ENCODE measurements around the gene EEF1AKMT1.
A peak's percentile ranks its signal among the peaks of the same experiment; 100 is the strongest.

EEF1AKMT1 gene, protein sequence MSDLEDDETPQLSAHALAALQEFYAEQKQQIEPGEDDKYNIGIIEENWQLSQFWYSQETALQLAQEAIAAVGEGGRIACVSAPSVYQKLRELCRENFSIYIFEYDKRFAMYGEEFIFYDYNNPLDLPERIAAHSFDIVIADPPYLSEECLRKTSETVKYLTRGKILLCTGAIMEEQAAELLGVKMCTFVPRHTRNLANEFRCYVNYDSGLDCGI

GRCh38 chr13:20773194-20774080, at the start of gene EEF1AKMT1:
TSS of gene EEF1AKMT1 (minus strand) at chr13:20773961. CDS start at chr13:20757598, 16,363 bp downstream.
- peak within 1 kb of the TSS; percentile 97 for H3K27ac Mint-ChIP-seq
- DNase-seq (ENCODE audit: low spot score) = peak; percentile 95
- no peaks in the 10 kb centered on the region for H3K27me3 Mint-ChIP-seq (ENCODE audit: low read depth)
- peaks cover 51% of the 10 kb centered on the region for H3K36me3 Mint-ChIP-seq (ENCODE audit: low read depth)
- peaks cover 31% of the 10 kb centered on the region for H3K4me1 Mint-ChIP-seq (ENCODE audit: low read depth)
- peak within 1 kb of the TSS; percentile 87 for H3K4me3 Mint-ChIP-seq
- H3K9me3 Mint-ChIP-seq = peaks cover 18% of the 10 kb centered on the region

DNA sequence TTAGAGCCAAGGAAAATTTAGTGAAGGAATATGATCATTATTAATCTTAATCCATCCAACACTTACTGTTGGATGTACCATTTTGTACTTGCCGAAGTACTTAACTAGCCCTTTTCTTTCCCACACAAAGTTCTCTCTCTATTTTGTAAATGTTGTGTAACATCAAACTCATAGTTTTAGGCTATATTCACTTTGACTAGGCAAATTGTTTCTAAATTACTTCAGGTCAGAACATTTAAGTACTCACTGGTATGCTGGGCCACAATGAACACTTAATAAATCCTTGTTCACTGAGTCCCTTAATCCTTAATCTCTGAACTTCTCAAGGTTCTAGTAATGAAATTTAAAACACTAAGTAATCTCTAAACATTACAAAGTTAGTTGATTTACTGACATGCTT, 49.3 kb upstream of the EEF1AKMT1 start:
- no peaks in the 10 kb centered on the region for H3K27me3 Mint-ChIP-seq (ENCODE audit: low read depth)
- H3K36me3 Mint-ChIP-seq (ENCODE audit: low read depth) = peaks cover 7% of the 10 kb centered on the region

DNA sequence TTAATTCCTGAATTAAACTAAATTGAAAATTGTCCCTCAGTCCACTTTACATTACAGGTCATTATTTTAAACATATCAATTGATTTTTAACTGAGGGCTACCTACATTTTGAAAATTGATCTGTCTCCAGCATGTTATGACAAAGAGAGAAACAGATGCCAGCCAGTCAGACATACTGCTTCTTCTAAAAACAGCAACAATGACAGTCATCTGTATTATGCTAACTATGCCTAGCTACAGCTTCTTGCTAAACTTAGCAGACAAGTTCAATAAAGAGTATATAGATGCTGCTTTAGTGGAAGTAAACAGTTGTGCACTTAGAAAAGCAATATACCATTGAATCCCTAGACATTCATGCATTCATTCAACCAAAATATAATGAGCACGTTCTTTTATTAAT, 48.6 kb upstream of the EEF1AKMT1 start:
- Mint-ChIP-seq H3K9me3 (no peaks in the 10 kb centered on the region), H3K4me1 (ENCODE audit: low read depth) (peaks cover 2% of the 10 kb centered on the region), H3K27me3 (ENCODE audit: low read depth) (no peaks in the 10 kb centered on the region), H3K4me3 (no peak overlapping the region), H3K27ac (no peak overlapping the region), H3K36me3 (ENCODE audit: low read depth) (peaks cover 10% of the 10 kb centered on the region)
- DNase-seq (ENCODE audit: low spot score) = no peak

More for the DNA sequence above, 49.3 kb upstream of the EEF1AKMT1 start:
- peaks cover 2% of the 10 kb centered on the region for H3K4me1 Mint-ChIP-seq (ENCODE audit: low read depth)
- no peak overlapping the region for H3K4me3 Mint-ChIP-seq
- DNase-seq (ENCODE audit: low spot score) = no peak
- H3K27ac Mint-ChIP-seq = no peak overlapping the region
- H3K9me3 Mint-ChIP-seq = no peaks in the 10 kb centered on the region

- Mint-ChIP-seq H3K4me3 (no peak overlapping the region), H3K9me3 (no peaks in the 10 kb centered on the region), H3K27ac (no peak overlapping the region), H3K36me3 (ENCODE audit: low read depth) (peaks cover 11% of the 10 kb centered on the region), H3K27me3 (ENCODE audit: low read depth) (no peaks in the 10 kb centered on the region), H3K4me1 (ENCODE audit: low read depth) (no peaks in the 10 kb centered on the region)
- no peak for DNase-seq (ENCODE audit: low spot score)
Measured at GRCh38 chr13:20819715-20820114, 46.0 kb upstream of the EEF1AKMT1 start.

- Mint-ChIP-seq H3K4me1 (ENCODE audit: low read depth) (no peaks in the 10 kb centered on the region), H3K27me3 (ENCODE audit: low read depth) (no peaks in the 10 kb centered on the region), H3K4me3 (no peak overlapping the region), H3K36me3 (ENCODE audit: low read depth) (peaks cover 14% of the 10 kb centered on the region), H3K9me3 (no peaks in the 10 kb centered on the region), H3K27ac (no peak overlapping the region)
- no peak for DNase-seq (ENCODE audit: low spot score)
Measured at GRCh38 chr13:20815464-20815863, 41.7 kb upstream of the EEF1AKMT1 start.

GRCh38 chr13:20814224-20814910, 40.6 kb upstream of the EEF1AKMT1 start:
- no peaks in the 10 kb centered on the region for H3K9me3 Mint-ChIP-seq
- H3K36me3 Mint-ChIP-seq (ENCODE audit: low read depth) = peaks cover 16% of the 10 kb centered on the region
- H3K4me3 Mint-ChIP-seq = no peak overlapping the region
- H3K27me3 Mint-ChIP-seq (ENCODE audit: low read depth) = no peaks in the 10 kb centered on the region
- H3K4me1 Mint-ChIP-seq (ENCODE audit: low read depth) = no peaks in the 10 kb centered on the region
- H3K27ac Mint-ChIP-seq = no peak overlapping the region
- no peak for DNase-seq (ENCODE audit: low spot score)

GRCh38 chr13:20812890-20813289, 39.1 kb upstream of the EEF1AKMT1 start:
- DNase-seq (ENCODE audit: low spot score) = no peak
- peaks cover 21% of the 10 kb centered on the region for H3K36me3 Mint-ChIP-seq (ENCODE audit: low read depth)
- no peak overlapping the region for H3K4me3 Mint-ChIP-seq
- no peak overlapping the region for H3K27ac Mint-ChIP-seq
- no peaks in the 10 kb centered on the region for H3K4me1 Mint-ChIP-seq (ENCODE audit: low read depth)
- no peaks in the 10 kb centered on the region for H3K27me3 Mint-ChIP-seq (ENCODE audit: low read depth)
- no peaks in the 10 kb centered on the region for H3K9me3 Mint-ChIP-seq

- H3K4me1 Mint-ChIP-seq (ENCODE audit: low read depth) = no peaks in the 10 kb centered on the region
- H3K27ac Mint-ChIP-seq = no peak overlapping the region
- no peaks in the 10 kb centered on the region for H3K27me3 Mint-ChIP-seq (ENCODE audit: low read depth)
- H3K36me3 Mint-ChIP-seq (ENCODE audit: low read depth) = peaks cover 22% of the 10 kb centered on the region
- H3K9me3 Mint-ChIP-seq = no peaks in the 10 kb centered on the region
- H3K4me3 Mint-ChIP-seq = no peak overlapping the region
- no peak for DNase-seq (ENCODE audit: low spot score)
Measured at GRCh38 chr13:20810808-20811207, 37.0 kb upstream of the EEF1AKMT1 start.

GRCh38 chr13:20808874-20809273, 35.1 kb upstream of the EEF1AKMT1 start:
- Mint-ChIP-seq H3K9me3 (no peaks in the 10 kb centered on the region), H3K4me3 (no peak overlapping the region), H3K4me1 (ENCODE audit: low read depth) (no peaks in the 10 kb centered on the region), H3K27ac (no peak overlapping the region), H3K36me3 (ENCODE audit: low read depth) (peaks cover 29% of the 10 kb centered on the region), H3K27me3 (ENCODE audit: low read depth) (no peaks in the 10 kb centered on the region)
- DNase-seq (ENCODE audit: low spot score) = no peak

DNA sequence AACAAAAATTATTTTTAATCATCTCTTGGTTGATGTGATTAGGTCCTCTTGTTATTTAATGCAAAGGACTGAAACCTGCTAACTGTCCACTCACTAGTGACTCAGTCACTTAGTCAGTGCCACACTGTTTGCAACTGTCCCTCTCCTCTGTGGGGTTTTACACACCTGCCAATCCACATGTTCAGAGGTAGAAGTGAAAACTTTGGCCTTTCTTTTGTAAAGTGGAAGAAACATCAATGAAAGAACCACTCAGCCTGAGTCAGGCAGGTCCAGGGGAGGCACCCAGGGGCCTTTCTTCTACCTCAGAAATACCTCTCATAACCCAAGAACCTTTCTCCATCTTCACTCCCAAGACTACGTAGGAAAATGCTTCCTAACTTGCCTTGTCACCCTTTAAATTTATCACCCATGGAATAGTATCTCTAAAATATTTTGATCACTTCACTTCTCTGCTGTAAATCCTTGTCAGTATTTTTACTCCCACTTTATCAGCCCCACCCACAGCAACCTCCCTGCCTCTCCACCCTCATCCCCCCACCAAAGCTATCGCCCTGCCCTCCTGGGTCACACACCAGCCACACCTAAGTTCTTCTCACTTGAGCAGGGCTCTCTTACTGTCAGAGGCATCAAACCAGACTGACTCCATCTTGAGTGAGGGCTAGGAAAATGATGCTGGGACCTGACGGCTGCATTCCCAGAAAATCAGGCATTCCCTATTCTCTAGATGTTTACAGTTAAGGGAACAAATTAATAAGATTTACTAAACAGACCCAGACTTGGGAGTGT, 29.6 kb upstream of the EEF1AKMT1 start:
- DNase-seq (ENCODE audit: low spot score) = no peak
- Mint-ChIP-seq H3K27ac (no peak overlapping the region), H3K27me3 (ENCODE audit: low read depth) (no peaks in the 10 kb centered on the region), H3K36me3 (ENCODE audit: low read depth) (peaks cover 24% of the 10 kb centered on the region), H3K4me3 (no peak overlapping the region), H3K9me3 (no peaks in the 10 kb centered on the region), H3K4me1 (ENCODE audit: low read depth) (no peaks in the 10 kb centered on the region)

DNA sequence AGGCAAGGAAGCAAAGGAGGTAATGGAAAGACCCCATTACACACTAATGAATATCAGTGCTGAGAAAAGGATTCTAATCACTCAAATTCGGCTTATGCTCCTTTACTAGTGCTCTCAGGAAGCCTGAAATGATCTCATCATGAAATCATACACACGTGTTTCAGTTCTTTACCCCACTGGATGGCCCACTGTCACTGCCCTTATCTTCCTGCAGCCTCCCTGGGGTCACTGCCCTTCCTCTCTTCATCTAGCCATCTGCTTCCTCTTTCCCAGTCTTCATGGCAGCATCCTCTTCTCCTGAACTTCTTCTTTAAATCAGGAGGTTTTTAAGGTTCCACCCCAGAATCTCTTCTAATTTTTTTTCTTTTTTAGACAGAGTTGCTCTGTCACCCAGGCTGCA, 27.9 kb upstream of the EEF1AKMT1 start:
- no peak overlapping the region for H3K27ac Mint-ChIP-seq

GRCh38 chr13:20799726-20800416, 26.1 kb upstream of the EEF1AKMT1 start:
- Mint-ChIP-seq H3K4me1 (ENCODE audit: low read depth) (peaks cover 7% of the 10 kb centered on the region), H3K27me3 (ENCODE audit: low read depth) (no peaks in the 10 kb centered on the region), H3K9me3 (no peaks in the 10 kb centered on the region), H3K36me3 (ENCODE audit: low read depth) (peaks cover 42% of the 10 kb centered on the region), H3K4me3 (no peak overlapping the region), H3K27ac (no peak overlapping the region)
- no peak for DNase-seq (ENCODE audit: low spot score)

More for the DNA sequence above, 27.9 kb upstream of the EEF1AKMT1 start:
- Mint-ChIP-seq H3K4me3 (no peak overlapping the region), H3K4me1 (ENCODE audit: low read depth) (peaks cover 7% of the 10 kb centered on the region), H3K36me3 (ENCODE audit: low read depth) (peaks cover 35% of the 10 kb centered on the region), H3K9me3 (no peaks in the 10 kb centered on the region), H3K27me3 (ENCODE audit: low read depth) (no peaks in the 10 kb centered on the region)
- DNase-seq (ENCODE audit: low spot score) = no peak

DNA sequence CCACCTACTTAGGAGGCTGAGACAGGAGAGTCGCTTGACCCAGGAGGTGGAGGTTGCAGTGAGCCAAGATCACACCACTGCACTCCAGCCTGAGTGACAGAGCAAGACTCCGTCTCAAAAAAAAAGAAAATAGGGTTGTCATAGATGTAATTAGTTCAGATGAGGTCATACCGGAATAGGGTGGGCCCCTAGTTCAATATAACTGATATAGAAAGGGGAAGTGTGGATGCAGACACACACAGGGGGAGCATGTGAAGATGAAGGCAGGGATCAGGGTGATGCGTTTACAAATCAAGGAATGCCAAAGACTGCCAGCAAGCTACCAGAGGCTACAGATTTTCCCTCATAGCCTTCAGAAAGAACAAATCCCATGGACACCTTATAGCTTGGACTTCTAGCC, 24.3 kb upstream of the EEF1AKMT1 start:
- H3K4me1 Mint-ChIP-seq (ENCODE audit: low read depth) = peaks cover 7% of the 10 kb centered on the region
- no peak for DNase-seq (ENCODE audit: low spot score)
- peaks cover 44% of the 10 kb centered on the region for H3K36me3 Mint-ChIP-seq (ENCODE audit: low read depth)
- H3K27ac Mint-ChIP-seq = no peak overlapping the region
- H3K9me3 Mint-ChIP-seq = no peaks in the 10 kb centered on the region
- H3K27me3 Mint-ChIP-seq (ENCODE audit: low read depth) = no peaks in the 10 kb centered on the region
- H3K4me3 Mint-ChIP-seq = no peak overlapping the region
